GM06990 (cell line): ENCODE results near the gene HIVEP2.

ENCODE experiments used
- DNase-seq: peaks from one replicate; pipeline ENCODE4 v3.0.0-alpha.2; 2011; ENCODE audit not compliant: insufficient read length; ENCODE audit errors: extremely low read depth
- H3K27me3 ChIP-seq: replicated peaks from 2 replicates; pipeline ENCODE4 v1.6.0; 2011; ENCODE audit warnings: low read length; ENCODE audit not compliant: control insufficient read depth, insufficient read depth
- H3K36me3 ChIP-seq: 2 replicates; pipeline ENCODE4 v1.5.1; 2011; ENCODE audit warnings: low read length; ENCODE audit not compliant: control insufficient read depth, insufficient read depth
- H3K4me3 ChIP-seq: replicated peaks from 2 replicates; pipeline ENCODE4 v1.5.1; 2011; ENCODE audit warnings: low read depth, mild to moderate bottlenecking, control low read depth, low read length
- TF ChIP-seq, protein P1 (sequence below): IDR thresholded peaks from 2 replicates; pipeline ENCODE4 v1.5.1; 2011; ENCODE audit warnings: low read length, control low read depth, mild to moderate bottlenecking, inconsistent platforms; ENCODE audit not compliant: insufficient read depth, poor library complexity, severe bottlenecking

Gene HIVEP2

GRCh38 chr6:142941018-142941417, 4.0 kb downstream of the HIVEP2 start:
- H3K36me3 ChIP-seq, result no peaks in the 10 kb centered on the region
- TF ChIP-seq, protein P1, sequence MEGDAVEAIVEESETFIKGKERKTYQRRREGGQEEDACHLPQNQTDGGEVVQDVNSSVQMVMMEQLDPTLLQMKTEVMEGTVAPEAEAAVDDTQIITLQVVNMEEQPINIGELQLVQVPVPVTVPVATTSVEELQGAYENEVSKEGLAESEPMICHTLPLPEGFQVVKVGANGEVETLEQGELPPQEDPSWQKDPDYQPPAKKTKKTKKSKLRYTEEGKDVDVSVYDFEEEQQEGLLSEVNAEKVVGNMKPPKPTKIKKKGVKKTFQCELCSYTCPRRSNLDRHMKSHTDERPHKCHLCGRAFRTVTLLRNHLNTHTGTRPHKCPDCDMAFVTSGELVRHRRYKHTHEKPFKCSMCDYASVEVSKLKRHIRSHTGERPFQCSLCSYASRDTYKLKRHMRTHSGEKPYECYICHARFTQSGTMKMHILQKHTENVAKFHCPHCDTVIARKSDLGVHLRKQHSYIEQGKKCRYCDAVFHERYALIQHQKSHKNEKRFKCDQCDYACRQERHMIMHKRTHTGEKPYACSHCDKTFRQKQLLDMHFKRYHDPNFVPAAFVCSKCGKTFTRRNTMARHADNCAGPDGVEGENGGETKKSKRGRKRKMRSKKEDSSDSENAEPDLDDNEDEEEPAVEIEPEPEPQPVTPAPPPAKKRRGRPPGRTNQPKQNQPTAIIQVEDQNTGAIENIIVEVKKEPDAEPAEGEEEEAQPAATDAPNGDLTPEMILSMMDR, result no peak
- H3K27me3 ChIP-seq, result no peaks in the 10 kb centered on the region
- H3K4me3 ChIP-seq, result no peak overlapping the region
- DNase-seq, result no peak

GRCh38 chr6:142940487-142940886, 4.5 kb downstream of the HIVEP2 start:
- H3K4me3 ChIP-seq, result no peak overlapping the region
- no peak for DNase-seq
- H3K27me3 ChIP-seq, result no peaks in the 10 kb centered on the region
- TF ChIP-seq, protein P1, result no peak
- no peaks in the 10 kb centered on the region for H3K36me3 ChIP-seq

DNA sequence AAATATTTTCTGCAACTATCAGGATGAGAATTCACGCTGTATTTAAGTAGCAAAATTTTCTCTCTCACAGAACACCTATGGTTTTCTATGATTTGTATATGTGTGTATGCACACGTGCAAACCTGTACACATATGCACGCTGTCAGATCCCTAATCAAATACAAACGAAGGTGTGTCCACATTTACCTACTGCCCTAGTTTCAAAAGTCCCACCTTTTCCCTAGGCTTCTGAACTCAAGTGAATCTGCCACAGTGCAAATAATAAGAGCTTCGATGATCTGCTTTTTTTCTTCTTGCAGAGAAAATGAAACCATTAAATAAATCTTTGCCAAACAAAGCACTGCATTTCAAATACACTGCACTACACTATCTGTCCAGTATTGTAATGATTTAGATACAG, 6.5 kb downstream of the HIVEP2 start:
- Histone ChIP-seq H3K4me3 (no peak overlapping the region), H3K36me3 (no peaks in the 10 kb centered on the region), H3K27me3 (no peaks in the 10 kb centered on the region)
- DNase-seq, result no peak
- TF ChIP-seq, protein P1, result no peak

DNA sequence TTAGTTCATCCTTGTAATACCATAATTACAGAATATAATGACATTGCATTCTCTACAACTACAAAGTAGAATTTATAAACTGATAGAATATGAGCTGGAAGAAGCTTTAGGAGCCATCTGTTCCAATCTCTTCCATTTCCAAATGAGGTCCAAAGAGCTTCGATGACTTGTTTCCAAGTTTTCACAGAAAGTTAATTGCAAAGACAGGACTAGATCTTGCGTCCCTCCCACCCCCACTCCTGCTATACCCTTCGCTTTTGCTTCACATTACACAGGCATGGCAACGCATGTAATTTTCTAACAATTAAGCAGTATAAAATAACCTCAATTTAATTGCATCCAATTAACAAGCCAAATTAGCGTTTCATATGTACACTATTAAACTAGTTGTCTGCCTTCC, 7.0 kb downstream of the HIVEP2 start:
- TF ChIP-seq, protein P1, result no peak
- Histone ChIP-seq H3K27me3 (no peaks in the 10 kb centered on the region), H3K36me3 (no peaks in the 10 kb centered on the region)

DNA sequence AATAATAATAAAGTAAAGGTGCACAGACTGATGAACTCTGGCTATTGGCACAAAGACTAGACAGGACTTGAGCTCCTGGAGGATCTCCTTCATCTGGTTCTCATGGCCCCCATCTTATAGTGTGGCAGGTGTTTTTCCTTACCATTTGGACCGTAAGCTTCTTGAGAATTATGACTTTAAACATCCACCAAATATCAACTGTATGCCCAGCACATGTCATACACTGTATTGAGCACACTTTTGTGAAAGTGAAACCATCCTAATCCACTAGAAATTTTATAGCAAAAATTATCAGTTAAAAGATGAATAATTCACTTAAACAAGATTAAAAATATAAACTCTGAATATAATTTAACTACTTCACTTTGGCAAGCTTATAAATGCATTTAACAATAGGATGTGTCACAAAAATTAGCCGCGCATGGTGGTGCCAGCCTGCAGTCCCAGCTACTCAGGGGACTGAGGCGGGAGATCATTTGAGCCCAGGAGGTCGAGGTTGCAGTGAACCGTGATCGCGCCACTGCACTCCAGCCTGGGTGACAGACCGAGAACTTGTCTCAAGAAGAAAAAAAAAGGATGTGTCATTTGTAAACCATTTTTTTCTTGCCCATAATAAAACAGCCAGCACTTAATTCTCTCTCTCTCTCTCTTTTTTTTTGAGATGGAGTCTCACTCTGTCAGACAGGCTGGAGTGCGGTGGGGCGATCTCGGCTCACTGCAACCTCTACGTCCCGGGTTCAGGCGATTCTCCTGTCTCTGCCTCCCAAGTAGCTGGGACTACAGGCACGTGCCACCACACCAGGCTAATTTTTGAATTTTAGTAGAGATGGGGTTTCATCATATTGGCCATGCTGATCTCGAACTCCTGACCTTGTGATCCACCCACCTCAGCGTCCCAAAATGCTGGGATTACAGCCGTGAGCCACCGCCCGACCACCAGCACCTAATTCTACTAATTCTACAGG, 9.1 kb downstream of the HIVEP2 start:
- TF ChIP-seq, protein P1, result no peak
- Histone ChIP-seq H3K4me3 (peak overlapping the region; percentile 41), H3K36me3 (no peaks in the 10 kb centered on the region), H3K27me3 (no peaks in the 10 kb centered on the region)
- DNase-seq, result peak; percentile 78

More for the DNA sequence above, 7.0 kb downstream of the HIVEP2 start:
- DNase-seq, result no peak
- H3K4me3 ChIP-seq, result no peak overlapping the region
